NCI-H2227 treated with DMSO at 0.1 percent for 48 hours (cell line): ENCODE results near the gene TAGAP.

Experiments
- DNase-seq: peaks from one replicate; lab custom pipeline; 2025; lab: John Stamatoyannopoulos, UW

Gene TAGAP

DNA sequence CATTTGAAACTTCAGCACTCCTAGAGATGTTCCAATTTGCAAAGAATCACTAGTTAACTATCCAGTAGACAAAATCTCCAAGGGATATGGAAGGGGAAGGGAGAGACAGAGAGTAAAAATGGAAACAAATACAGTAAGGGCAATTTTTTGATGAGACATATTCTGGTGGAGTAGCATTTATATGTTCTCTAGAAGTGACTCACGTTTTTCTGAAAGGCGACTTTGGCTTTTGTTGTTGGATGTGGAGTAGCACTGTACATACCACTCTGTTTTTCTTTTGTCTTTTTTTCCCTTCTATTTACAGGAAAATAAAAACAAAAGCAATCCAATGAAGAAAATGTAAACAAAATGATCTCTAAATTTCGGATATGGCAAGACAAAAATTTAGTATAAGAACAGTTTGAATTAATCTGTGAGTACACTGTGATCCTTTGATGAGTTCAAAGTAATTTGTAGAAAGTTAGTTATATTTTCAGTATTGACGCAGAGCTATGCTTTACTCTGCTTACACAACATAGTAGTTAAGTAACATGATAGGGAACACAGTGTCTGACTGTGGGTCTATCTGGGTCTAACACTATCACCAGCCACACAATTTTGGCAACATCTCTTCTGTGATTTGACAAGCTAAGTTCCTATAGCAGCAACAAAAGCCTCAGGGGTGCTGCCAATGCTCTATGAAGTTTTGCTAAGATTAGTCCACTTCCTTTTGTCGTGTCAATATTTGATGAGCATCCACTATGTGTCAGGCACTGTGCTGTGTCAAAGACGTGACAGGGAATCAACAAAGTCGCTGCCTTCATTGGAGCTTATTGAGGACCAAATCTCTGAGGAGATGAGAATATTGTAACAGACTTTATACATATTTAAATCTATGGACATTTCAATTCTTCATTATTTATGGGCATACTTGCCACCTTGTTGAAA is 27.3 kb upstream of the TAGAP start:
- no peak for DNase-seq

DNA sequence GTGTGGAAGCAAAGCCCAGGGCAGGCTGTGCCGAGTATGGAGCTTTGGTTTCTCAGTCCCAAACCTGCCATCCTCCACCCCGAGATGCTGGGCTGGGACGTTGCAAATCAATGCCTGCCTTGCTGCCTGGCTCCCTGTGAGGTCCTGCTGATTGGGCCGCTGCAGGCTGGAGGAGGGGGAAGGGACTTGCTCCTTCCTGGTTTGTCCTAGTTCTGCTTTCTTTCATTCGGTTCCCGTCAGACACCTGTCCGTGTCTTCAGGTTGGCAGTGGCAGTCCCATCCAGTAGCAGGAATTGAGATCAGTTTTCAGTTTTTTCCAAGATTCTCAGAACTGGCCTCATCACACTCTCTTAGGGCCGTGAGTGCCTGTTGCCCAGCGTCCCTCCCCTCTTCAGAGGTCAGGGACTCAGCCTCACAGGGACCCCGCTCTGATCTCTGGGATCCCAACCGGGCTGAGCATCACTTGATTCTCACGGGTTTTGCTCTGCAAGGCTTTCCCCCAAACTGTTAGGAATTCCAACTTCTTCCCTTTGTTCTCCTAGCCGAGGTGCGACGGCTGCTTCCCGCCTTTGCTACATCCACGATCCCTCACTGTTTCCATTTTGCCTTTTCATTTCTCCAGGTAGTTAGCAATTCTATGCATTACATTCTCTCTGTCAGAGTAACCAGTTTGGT is 24.2 kb upstream of the TAGAP start:
- DNase-seq, result no peak

DNA sequence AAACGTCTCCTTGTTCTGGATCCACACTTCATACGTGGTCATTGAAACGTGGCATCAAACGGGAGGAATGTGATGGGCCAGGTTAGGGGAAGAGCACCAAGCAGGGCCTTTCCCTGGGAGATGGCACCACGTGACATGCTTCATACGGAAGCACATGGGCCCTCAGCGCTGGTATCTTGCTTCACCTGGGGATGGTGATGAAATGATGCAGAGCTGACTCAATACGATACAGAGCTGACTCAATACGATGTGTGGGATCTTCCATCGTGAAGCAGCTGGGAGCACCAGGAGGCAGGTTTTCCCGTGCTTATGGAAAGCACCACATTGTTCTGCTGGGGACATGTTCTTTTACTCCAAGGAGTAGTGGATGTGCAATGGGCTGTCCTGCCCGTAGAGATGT is 22.5 kb upstream of the TAGAP start:
- no peak for DNase-seq

DNA sequence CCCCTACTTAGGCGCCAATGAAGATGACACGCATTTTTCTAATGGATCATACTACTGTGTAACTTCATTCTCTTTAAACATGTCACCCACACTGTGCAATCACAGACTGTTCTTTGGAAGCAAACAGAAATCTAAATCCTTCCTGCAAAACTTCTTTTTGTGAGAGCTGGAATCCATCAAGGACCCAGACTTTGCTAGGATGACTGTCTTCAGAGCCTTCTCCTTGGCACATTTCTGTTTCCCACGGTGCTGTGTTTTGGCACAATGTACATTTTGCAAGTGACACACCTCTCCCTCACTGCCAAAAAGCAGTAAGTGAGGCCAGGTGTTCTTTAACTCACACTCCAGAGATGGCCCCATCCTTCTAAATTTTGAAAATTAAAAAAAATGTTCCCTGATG is 21.7 kb upstream of the TAGAP start:
- DNase-seq, result no peak

DNA sequence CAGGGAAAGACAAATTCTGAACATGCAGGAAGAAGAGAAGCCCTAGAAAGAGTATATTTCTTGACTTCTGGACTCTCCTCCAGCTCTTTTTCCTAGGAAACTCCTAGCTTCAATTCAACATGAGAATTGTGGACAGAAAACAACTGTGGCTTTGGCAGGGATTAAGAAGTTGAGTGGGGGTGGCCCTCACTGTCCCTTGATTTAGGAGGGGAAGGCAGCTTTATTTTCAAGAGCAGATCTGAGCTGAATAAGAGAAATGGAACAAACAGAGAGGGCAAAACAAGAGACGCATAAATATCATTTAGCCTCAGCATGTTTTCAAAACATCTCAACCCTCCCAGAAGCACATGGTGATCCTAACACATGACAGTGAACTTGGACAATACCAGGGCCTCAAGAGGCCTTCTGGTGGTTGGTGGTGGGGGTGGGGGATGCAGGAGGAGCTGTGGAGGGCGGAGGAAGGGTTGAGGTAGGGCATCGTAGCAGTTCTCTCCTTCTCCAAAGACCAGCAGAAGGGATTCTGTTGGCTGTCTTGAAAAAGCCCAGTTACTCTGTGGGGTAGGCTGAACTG is 21.1 kb upstream of the TAGAP start:
- no peak for DNase-seq

DNA sequence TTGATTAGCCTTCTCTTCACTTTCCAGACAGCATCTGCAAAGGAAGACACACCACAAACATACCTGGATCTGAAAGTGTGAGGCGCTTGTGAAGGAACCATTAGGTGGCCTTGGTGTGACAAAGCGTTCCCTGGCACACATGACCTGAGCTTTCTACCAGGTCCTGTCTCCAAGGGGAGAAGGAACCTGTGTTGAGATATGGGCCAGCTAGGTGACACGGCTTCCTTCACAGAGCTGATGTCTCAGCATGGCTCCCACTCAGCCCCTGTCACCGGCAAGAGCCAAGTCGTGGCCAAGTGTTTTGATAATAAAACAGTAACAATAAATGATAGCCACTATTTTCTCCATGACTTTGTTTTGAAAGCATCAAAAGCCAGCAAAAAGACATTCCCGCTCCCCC is 20.3 kb upstream of the TAGAP start:
- DNase-seq, result no peak

DNA sequence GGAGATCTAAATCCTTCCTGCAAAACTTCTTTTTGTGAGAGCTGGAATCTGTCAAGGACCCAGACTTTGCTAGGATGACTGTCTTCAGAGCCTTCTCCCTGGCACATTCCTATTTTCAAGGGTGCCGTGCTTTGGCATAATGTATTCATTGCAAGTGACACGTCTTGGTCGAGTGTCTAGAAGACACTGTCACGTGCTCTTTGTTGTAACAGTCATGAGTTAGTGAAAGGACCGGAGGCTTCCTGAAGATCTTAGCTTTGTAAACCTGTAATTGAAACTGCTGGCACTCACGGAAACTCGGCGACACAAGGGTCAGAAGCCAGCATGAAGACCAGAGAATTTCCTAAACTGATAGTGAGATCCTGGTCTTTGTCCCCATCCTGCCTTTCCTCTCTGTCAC is 19.7 kb upstream of the TAGAP start:
- no peak for DNase-seq

DNA sequence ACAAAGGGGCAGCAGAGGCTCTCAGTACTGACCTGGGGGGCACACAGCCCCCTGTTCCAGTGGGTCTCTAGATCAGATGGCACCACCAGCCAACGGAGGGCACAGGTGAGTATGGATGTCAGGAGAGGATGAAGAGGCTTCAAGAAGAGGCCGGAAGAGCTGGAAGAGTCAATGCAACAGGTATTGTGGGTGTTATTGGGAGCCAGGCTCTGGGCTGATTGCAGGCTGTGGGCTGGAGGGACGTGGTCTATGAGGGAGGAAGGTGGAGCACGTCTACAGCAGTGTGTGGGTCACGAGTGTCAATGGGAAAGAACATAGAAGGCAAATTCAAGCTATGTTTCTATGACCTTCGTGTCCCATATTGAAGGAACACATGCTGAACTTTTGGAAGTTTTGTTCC is 18.8 kb upstream of the TAGAP start:
- DNase-seq, result no peak

DNA sequence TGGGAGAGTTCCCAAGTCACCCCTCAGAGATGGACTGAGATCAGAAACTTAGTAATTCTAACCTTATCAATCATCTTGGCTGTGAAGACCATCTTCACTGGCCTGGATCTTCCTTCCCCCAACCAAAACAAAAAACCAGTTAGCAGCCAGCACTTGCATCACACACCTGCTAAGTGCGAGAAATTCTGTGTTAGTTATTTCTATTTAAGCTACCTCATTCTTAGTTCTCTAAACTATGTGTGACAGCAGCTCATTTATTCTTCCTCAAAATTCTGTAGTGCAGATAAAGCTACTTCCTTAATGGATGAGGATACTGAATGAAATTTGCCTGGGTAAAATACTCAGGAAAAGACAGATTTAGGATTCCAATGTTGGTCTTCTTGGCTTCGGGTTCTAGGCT is 18.2 kb upstream of the TAGAP start:
- no peak for DNase-seq

DNA sequence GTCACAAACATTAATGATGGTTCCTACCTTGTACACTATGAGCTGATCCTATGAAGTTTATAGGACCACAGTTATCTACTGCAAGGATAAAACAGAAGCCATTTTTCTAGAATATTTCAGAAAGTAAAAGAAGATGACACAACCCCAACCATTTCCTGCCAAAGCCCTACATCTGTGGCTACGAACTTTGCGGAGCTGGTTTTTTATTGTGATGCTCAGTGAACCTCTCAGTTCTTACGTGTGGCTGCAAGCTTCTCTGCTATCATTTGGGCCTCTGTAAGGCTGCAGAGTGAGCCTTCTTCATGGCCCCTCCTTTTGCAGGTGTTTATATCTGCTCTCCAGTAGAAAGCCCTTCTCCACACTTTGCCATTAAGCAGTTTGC is 17.8 kb upstream of the TAGAP start:
- DNase-seq, result no peak

DNA sequence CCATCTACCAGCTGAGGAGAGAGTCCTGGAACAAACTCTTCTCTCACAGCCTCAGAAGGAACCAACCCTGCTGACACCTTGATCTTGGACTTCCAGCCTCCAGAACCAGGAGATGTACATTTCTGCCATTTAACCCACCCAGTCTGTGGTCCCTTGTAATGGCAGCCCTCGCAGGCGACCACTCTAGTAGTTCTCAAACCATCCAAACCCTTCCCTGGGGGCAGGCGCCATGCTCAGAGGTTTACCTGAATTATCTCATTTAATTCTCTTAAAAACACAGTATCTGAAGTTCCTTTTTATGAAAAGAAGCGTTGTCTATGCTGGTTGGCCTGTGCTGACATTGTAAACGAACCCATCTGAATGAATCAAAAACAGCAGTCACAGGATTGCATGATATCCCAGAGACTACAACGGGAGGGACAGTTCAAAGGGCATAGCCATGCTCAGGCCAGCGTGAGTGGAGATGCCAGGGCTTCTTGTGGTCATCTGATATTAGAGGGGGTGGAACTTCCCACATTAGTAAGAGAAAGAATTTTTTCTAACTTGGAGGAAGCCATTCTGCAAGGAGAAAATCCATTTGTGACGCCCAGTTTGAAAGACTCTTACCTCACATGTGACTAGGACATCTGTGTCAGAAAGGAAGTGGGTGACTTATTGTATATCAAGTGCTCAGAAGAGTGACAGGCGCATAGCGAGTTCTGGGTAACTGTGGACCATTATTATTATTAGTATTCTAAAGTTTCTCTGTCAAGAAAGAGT is 17.2 kb upstream of the TAGAP start:
- DNase-seq, result no peak

DNA sequence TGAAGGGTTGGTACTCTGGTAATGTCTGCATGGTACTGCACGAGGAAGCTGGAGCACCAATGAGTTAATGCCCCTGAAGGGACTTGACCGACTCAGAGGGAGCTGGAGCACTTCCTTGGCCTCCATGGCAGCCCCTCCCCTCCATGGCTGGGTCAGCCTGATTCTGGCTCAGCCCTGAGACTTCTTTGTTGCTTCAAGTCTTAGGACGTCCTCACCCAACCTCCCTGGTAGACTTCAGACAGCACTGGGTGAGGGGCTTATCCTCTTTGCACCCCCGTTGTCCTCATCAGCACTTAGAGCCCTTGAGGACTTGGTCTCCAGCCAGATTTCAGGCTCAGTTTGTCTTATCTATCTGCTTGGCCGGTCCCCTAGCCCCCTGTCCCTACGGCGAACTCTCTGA is 16.4 kb upstream of the TAGAP start:
- DNase-seq, result no peak

DNA sequence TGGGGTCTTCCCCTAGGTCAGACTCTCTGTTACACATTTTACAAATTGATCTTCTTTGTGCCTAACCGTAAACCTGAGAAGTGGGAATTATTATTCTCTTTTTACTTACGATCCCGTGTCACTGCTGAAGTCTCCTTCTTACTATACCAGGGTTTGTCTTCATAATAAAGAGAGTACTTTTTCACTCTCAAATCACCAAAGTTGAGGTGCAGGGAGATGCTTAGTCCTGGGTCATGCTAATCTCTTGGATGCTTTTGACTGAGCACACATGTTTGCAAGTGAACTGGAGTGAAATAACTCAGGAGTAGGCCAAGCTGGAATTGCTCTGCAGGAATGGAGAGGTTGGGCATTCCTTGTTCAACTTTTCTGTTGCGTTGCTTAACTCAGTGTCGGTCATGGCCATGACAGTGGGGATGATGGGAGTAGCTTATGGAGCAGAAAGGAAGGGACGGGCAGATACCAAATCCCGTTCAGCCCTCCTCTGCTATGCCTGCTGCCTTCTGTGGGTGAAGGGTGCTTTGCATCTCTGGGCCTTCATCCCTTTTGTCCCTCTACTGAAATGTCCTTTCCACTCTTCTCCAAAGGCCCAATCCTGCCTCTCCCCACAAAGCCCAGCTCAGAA is 15.2 kb upstream of the TAGAP start:
- DNase-seq, result no peak

DNA sequence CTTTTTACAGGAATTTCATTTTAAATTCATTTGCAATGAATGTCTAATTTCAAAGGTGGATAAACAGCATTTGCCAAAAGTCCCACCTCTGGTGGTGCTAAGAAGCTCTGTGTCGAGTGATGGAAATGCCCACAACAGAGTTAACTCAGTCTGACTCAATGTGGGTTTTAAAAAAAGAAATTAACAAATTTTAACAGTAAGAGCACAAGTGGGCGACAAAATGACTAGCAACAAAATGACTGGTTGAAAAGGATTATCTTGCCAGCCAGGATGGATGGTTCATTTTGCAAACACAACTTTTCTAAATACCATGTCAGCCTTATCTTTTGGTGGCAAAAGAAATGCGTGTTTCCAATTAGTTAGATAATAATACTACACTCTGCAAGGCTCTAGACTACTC is 14.3 kb upstream of the TAGAP start:
- no peak for DNase-seq

DNA sequence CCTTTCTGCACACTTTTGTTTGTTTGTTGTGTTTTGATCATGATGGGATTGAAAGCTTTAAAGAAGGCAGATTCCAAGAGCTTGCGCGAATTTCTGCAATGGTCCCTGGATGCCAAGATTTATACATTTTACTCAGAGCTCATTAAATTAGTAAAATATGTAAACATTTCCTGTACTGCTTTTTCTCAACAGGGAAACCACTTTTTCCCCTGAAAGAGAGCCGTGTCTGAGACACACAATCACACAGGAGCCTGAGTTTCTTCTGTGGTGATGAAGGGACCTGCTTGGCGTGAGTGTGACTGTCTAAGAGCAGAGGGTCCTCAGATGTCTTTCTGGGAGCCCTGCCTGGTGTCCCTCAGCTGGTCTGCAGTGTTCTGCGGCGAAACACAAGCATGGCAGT is 12.1 kb upstream of the TAGAP start:
- no peak for DNase-seq

DNA sequence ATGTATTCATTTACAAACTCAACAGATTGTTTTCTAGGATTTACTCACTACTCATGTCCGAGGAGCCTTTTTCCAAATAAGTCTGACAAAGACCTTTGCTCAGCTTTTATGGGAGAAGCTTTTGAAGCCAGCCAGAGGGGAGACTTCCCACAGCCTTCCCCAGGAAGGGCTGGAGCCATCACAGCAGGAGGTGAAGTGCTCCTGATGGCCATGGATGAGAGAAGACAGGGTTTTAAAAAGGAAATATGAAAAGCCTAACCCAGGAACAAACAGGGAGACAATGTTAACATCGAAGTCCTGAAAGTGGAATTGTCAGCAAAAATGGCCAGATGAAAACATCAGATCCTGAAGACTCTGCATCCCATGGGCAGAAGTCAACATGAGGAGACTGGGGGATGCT is 11.6 kb upstream of the TAGAP start:
- DNase-seq, result no peak

DNA sequence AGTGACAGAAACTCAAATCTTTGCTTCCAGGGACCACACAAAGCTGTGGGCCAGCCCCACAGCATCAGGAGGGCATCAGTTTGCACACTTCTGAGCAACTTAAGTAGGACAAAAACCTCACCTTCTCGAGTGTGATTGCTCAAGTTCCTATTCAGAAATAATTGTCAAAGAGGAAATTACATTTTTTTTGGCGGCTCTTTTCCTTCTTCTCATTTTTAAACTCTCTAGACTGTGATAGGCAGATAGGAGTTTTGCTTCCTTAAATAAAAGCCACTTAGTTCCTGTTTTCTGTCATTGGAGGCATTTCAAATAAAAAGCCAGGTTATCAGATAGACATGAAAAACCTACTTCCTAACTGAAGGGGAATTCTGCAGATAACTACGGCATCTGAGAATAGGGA is 11.2 kb upstream of the TAGAP start:
- no peak for DNase-seq

DNA sequence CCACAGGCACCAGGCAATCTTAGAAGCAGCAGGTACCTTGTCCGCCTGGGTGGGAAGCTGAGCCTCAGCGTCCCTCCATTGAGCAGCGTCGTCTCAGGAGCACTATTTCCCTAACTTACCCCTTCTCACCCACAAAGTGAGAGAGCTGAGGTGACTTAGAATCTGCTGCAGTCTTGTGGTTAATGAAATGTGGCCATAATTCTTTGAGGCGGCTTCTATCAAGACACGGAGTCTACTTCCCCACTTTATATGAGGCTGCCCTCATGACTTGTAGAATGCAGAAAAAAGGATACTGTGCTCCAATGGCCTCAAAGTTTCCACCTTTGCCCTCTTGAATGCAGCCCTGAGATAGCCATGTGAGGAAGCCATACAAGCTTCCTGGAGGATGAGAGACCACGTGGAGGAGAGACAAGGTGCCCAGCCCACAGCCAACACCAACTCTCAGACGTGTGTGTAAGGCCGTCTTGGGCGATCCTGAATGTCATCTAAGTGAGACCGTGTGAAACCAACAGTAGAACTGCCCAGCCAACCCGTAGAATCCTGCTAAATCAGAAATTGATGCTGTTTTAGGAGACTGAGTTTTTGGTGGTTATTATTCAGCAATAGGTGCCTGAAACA is 9.1 kb upstream of the TAGAP start:
- no peak for DNase-seq

DNA sequence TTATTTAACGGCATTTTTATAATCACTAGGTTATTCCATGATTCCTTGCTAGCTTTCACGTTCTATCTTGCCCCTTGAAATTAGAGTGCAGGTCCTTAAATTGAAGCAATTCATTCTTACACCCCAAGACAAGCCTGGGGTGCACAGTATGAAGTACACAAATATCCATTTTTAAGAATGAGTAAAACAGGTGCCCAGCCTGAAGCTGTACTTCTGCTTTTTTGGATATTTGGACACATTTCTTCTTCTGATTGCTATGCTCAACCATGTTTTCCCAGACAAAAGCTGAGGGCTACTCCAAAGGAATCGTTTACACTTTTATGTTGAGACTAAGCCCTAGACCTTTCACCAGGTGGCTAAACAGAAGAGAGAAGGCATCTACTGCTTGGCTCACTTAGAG is 7.9 kb upstream of the TAGAP start:
- DNase-seq, result no peak

DNA sequence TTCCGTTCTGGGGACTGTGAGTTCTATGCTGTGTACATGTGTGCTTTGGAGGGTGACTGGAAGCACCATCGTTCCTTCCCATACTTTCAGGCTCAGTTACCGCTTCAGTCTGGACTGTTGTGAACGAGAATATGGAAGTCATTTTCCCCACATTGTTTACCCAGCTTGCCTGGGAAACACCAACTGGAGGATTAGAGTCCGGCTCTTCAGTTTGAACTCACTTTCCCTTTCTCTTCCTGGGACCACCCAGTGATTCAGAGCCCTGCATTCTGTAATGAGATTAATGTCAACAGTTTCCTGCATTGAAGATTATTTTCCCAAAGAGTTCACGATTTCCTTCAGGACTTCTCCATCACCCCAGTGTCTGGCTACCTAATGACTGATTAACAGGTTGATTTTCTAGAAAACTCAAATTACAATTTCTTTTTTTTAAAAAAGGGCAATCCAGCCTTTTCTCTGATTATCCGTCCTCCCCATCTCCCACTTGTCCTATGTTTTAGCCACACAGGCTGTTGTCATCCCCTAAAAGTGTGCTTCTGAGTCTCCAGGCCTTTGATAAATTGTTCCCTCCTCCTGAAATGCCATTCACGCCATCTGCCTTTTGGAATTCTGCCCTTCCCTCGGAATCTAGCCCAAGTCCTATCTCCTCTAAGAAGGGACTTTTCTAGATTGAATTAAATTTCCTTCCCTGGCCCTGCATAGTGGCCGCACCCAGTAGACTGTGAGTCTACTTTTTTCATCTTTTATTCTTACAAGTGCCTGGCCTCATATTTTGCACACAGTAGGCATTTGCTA is 3.3 kb upstream of the TAGAP start:
- DNase-seq, result no peak

DNA sequence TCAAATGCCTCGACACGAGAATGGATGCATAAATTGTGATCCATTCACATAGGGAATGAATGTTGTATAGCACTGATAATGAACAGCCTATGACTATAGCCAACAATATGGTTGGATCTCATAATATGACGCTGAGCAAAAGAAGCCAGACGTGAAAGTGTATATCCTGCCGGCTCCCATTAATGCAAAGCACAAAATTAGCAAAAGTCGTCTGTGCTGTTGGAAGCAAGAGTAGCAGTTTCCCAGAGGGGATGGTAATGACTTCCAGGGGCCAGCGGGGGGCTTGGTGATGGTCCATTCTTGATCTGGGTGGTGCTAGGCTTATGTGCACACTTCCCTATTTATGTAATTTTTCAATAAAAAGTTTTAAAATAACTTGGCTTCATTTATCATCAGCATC is 1.0 kb upstream of the TAGAP start:
- DNase-seq, result no peak
